ENCODE results near the gene SPATS1. TPM values are rescaled to one million over a fixed set of nuclear protein-coding genes. Genes with fewer than 3 reads are reported as not detected.
A peak's percentile ranks its signal among the peaks of the same experiment; 100 is the strongest.

SPATS1 gene
- polyA plus RNA-seq, 1 donor: not detected

- DNase-seq: peak; percentile 100
Measured at GRCh38 chr6:44387346-44388134, 45.1 kb downstream of the SPATS1 start, which contains the start of gene CDC5L. CDC5L (plus strand) TSS chr6:44387706; CDS start chr6:44387824, 118 bp downstream.

- DNase-seq: no peak
Measured at GRCh38 chr6:44388135-44388487, 45.7 kb downstream of the SPATS1 start.

- DNase-seq: no peak
Measured at GRCh38 chr6:44388887-44389286, 46.4 kb downstream of the SPATS1 start.

- DNase-seq: no peak
Measured at GRCh38 chr6:44390158-44390683, 47.8 kb downstream of the SPATS1 start.

Other genes with a start within 250 kb of the SPATS1 start
- gene MRPL14, start 215.2 kb upstream of the SPATS1 start, polyA plus RNA-seq (ENCODE audit: insufficient read length): 33.7 TPM
- 34.8 TPM for gene TMEM63B, start 215.1 kb upstream of the SPATS1 start, polyA plus RNA-seq (ENCODE audit: insufficient read length)
- gene CAPN11, start 183.8 kb upstream of the SPATS1 start, polyA plus RNA-seq (ENCODE audit: insufficient read length): 0.23 TPM
- 0.62 TPM for gene MYMX, start 125.7 kb upstream of the SPATS1 start, polyA plus RNA-seq (ENCODE audit: insufficient read length)
- gene SLC29A1, start 119.1 kb upstream of the SPATS1 start, polyA plus RNA-seq (ENCODE audit: insufficient read length): 30.8 TPM
- 1,241 TPM for gene HSP90AB1, start 95.5 kb upstream of the SPATS1 start, polyA plus RNA-seq (ENCODE audit: insufficient read length)
- 46.7 TPM for gene SLC35B2, start 85.1 kb upstream of the SPATS1 start, polyA plus RNA-seq (ENCODE audit: insufficient read length)
- gene NFKBIE, start 77.1 kb upstream of the SPATS1 start, polyA plus RNA-seq (ENCODE audit: insufficient read length): 9.6 TPM
- 0.88 TPM for gene TMEM151B, start 72.2 kb upstream of the SPATS1 start, polyA plus RNA-seq (ENCODE audit: insufficient read length)
- gene AARS2, start 29.3 kb upstream of the SPATS1 start, polyA plus RNA-seq (ENCODE audit: insufficient read length): 16.9 TPM
- gene CDC5L, start 45.1 kb downstream of the SPATS1 start, polyA plus RNA-seq (ENCODE audit: insufficient read length): 43.7 TPM

Data from left kidney (tissue), 2 donors.